Fibroblast of skin of left biceps (primary cell): Measurements from ENCODE around the gene HDAC1.
A peak's percentile ranks its signal among the peaks of the same experiment; 100 is the strongest.
"Not testable (repeated sequence)": the region's sequence is repeated elsewhere in the genome, so short reads cannot be mapped to it uniquely, and the experiment has no call there.

Source experiments
- DNase-seq, 2 experiments: peaks; one replicate each; pipeline ENCODE4 v3.0.0-alpha.2; 2013; ENCODE audit warnings: low read depth in 2 of 2

Gene HDAC1

DNA sequence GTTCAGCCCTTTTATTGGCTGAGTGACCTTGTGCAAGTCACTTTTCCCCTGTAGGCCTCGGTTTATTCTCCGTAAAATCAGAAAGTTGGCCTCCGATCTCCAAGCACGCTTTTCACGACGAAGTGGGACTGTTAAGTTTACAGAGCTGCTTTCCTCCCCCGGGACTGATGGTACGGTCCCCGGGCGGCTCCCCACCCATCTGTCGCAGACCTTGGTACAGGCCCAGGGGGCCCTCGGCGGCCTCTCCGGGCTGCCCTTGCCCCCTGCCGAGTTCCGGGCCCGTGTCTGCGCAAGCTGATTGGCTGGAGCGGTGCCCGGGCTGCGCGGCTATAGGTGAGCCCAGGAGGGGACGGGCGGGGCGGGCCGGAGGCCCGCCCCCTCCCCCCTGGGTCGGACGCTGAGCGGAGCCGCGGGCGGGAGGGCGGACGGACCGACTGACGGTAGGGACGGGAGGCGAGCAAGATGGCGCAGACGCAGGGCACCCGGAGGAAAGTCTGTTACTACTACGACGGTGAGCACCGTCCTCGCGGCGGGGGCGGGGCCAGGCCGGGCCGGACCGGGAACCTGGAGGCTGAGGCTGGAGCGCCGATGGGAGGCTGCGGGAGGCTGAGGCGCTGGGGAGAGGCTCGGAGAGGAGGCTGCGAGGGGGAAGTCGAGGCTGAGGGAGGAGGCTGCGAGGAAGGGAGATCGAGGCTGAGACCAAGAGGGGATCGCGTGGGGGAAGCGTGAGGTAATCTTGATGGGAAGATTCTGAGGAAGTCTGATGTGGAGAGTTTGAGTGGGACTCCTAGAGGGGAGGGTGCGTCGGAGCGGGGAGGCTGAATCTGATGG, at the start of gene HDAC1:
TSS of gene HDAC1 (plus strand) at position 376 of the 831 bp plus-strand sequence. CDS start at position 463, 87 bp downstream.
- DNase-seq = peak; percentile 86 to 89

DNA sequence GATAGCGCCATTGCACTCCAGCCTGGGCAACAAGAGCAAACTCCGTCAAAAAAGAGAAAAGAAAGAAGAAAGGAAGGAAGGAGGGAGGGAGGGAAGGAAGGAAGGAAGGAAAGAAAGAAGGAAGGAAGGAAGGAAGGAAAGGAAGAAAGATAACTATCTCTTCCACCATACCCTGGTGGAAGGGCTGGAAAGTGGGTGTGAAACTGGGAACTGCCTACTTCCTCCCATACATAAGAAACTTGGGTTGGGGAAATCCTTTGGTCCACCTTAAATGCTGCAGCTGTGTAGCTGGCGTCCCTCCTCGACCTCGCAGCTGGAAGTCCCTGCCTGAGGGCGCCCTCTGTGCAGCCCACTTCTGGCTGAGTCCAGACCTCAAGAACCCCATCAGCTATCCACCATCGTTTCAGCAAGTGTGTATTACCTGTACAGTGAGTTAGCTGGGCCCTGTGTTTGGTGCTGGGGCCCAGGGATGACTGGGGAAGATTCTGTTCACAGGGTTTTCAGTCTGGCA, 49.5 kb upstream of the HDAC1 start:
- DNase-seq = no peak

DNA sequence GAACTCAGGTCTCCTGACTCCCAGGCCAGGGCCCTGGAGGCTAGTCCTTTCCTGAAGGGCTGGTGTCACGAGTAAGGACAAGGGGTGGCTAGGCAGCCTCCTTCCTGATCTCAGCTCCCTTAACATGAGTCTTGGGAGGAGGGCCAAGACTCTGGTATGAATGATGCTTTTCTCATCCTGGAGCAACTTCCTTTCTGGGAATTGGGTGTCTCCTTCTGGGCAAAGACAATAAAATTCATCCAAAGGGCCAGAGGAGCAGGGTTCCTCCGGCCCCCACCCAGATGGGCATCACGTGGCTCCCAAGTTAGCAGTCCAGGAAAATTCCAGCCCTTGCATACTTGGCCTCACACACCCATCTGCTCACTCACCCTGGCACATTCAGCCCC, 45.0 kb upstream of the HDAC1 start, which contains the start of gene FAM167B:
TSS of gene FAM167B (plus strand) at position 335 of the 386 bp plus-strand sequence. CDS start 200 bp downstream, outside the sequence.
- peak in 1 of 2 experiments; percentile 20 for DNase-seq

DNA sequence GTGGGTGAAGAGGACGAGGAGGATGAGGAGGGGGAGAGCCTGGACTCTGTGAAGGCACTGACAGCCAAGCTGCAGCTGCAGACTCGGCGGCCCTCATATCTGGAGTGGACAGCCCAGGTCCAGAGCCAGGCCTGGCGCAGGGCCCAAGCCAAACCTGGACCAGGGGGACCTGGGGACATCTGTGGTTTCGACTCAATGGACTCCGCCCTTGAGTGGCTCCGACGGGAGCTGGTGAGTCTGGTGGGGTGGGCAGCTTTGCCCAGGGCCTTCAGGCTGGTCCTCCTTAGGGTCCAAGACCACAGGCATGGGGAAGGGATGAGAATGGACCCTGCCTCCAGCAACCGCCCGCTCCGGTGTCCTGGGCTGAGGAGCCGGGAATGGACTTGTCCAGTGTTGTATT, 44.4 kb upstream of the HDAC1 start:
- DNase-seq = no peak

DNA sequence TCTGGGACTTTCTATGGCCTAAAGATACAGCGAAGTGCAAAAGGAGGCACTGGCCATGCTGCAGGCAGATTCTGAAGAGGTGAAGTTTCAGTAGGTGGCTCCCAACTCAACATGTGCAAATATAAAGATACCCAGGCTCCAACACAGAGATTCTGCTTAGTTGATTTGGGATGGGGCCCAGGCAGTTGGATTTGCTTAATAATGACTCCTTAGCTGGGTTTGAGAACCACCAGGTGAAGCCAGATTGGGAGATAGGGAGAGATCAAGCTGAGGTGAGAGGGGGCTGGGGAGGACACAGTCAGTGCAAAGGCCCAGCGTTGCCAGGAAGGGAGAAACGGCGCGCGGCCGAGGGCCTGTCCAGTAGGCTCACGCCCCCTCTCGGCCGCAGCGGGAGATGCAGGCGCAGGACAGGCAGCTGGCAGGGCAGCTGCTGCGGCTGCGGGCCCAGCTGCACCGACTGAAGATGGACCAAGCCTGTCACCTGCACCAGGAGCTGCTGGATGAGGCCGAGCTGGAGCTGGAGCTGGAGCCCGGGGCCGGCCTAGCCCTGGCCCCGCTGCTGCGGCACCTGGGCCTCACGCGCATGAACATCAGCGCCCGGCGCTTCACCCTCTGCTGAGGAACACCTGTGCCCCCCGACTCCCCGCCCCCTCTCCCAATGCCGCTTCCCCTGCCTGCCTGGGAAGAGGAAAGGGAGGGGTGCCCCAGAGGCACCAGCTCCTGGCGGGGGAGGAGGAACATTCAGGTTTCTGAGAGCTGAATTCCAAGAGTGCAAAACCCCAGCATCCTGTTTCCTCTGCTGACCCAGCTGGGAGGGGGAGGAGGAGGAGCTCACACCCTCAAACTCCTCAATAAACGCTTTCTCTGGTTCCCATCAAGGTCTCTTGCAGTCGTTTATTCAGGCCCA, 43.6 kb upstream of the HDAC1 start:
- DNase-seq = no peak

DNA sequence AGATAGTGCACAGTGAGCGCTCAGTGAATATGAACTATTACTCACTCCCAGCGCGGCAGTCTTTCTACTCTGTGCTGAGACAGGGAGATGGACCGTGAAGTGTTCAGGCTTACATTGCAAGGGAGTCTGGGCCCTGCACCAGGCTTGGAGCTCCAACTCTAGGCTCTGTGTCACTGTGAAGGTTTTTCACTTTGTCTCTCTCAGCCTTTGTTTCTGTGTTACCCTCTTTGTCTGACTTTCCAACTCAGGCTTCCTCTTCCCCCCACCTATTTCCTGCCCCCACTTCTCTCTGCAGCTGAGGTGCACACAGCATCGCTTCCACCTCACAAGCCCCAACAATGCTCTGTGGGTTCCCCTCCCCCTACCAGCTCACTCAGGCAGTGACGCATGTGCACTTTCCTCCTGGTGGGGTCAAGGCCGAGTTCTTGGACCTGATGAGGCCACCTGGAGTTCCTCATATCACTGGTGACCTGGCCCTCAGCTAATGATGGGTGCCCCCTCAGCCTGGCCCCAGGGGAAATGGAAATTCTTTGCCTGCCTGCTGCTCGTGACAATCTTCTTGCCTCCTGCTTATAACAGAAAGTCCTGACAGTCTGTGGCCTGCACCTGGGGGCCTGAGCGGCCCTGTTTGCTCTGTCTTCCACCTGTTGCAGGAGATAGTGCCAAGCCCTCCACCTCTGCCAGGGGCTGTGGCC, 41.9 kb upstream of the HDAC1 start:
- DNase-seq = no peak

DNA sequence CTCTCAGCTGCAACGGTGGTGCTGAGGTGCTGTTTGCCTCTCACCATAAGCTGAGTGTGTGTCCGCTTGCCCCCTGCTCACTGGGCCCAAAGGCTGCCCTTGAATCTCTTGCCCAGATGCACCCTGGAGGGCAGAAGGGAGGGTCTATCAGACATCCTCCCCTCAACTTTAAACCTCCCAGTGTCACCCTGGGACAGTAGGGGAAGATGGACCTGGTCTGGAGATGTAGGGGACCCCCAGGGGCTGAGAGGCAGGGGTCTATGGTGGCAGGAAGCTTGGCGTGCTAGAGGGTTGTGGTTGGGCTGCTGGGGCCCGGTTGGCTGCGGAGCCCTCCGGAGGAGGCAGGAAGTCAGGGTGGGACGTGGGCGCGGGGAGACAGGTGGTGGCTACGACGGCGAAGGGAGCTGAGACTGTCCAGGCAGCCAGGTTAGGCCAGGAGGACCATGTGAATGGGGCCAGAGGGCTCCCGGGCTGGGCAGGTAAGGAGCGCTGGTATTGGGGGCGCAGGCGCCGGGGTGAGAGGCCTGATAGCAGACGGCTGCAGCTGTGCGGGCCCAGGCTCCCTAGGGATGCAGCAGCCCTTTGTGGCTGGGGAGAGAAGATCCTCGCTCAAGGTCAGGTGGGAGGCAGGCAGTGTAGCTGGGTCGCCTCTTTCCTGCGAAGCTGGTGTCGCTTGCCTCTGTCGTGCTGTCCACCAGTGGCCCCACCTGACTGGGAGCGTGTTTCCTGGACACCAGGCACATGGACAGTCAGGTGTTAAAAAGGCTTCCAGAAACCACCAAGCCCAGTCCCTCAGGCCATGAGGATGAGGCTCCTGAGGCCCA, 40.8 kb upstream of the HDAC1 start, which contains the start of gene LCK:
TSS of gene LCK (plus strand) at position 373 of the 824 bp plus-strand sequence. CDS start 23,065 bp downstream, outside the sequence.
- no peak for DNase-seq

DNA sequence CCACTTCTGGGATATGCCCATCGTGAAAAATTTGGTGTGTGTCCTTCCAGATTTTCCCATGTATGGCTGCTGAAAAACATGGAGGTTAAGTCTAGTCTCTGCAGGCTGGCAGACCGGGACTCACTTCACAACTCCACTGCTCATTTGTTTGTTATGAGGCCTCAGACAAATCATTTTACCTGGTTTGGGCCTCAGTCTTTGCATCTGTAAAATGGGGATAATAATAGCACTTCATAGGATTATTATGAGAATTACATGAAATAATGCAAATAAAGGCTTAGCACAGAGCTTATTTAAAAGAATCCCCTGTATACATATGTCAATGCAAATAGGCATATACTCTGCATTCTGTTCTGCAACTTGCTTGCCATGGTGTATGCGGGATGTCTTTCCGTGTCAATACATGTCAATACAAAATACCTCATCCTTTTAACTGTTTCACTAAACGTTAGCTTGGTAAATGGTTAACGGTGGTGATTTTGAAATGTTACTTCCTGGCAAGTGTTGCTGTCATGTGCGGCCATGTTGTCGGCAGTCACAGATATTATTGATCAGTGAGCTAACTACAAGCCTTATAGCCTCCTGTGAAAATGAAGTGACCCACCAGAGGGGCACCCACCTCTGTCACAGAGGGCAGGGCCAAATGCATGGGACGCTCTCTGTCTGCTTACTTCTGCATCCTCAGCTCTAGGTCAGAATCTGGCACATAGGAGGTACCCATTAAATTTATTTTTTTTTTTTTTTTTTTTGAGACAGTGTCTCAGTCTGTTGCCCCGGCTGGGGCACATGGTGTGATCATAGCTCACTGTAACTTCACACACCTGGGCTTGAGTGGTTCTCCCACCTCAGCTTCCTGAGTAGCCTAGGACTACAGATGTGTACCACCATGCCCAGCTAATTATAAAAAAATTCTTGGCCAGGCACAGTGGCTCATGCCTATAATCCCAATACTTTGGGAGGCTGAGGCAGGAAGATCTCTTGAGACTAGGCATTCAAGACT, 36.5 kb upstream of the HDAC1 start:
- no peak for DNase-seq

DNA sequence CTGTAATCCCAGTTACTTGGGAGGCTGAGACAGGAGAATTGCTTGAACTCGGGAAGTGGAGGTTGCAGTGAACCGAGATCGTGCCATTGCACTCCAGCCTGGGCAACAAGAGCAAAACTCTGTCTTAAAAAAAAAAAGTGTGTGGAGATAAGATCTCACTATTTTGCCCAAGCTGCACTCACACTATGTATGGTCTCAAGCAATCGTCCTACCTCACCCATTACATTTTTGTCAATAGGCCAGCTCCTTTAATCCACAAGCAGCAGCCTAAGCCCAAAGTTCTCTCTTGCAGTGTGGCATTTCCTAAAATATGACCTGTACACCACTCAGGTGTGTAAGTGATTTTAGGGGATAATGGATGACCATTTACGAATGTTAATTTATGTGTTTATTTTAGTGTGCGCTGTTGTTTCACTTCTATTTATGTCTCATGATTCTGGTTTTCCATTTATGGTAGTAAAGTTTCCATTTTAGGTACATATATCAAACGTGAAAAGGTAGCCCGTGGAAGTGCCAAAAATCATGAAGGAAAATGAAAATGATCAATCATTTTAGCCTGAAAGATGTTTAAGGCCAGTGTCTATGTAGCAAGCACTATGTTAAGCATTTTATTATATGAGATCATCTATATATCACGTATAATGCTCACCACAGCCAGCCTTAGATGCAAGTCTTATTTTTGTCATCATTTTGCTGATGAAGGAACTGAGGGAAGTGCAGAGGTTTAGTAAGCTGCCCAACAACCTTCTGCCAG, 35.2 kb upstream of the HDAC1 start:
- DNase-seq = no peak

DNA sequence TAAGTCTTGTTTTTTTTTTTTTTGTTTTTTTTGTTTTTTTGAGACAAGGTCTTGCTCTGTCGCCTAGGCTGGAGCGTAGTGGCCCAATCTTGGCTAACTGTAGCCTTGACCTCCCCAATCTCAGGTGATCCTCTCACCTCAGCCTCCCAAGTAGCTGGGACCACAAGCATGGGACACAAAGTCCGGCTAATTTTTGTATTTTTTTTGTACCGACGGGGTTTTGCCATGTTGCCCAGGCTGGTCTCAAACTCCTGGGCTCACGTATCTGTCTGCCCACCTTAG, 34.7 kb upstream of the HDAC1 start:
- DNase-seq = no peak

DNA sequence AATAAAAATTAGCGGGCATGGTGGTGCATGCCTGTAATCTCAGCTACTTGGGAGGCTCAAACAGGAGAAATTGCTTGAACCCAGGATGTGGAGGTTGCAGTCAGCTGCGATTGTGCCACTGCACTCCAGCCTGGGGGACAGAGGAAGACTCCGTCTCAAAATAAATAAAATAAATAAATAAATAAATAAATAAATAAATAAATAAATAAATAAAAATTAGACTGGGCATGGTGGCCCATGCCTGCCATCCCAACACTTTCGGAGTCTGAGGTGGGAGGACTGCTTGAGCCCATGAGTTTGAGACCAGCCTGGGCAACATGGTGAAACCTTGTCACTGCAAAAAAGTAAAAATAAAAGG, 28.7 kb upstream of the HDAC1 start:
- DNase-seq = not testable (repeated sequence)

DNA sequence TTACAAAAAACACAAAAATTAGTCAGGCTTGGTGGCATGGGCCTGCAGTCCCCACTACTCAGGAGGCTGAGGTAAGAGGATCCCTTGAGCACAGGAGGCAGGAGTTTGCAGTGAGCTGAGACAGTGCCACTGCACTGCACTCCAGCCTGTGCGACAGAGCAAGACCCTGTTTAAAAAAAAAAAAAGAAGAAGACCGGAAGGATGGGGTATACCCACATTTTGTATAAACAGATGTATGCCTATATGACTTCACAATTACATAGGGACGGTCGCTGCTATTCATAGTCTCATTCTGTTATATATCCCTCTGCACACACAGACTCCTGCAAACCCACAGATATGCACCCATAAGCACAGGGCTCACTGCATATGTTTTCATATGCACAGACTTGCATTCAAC, 28.1 kb upstream of the HDAC1 start:
- DNase-seq = no peak

DNA sequence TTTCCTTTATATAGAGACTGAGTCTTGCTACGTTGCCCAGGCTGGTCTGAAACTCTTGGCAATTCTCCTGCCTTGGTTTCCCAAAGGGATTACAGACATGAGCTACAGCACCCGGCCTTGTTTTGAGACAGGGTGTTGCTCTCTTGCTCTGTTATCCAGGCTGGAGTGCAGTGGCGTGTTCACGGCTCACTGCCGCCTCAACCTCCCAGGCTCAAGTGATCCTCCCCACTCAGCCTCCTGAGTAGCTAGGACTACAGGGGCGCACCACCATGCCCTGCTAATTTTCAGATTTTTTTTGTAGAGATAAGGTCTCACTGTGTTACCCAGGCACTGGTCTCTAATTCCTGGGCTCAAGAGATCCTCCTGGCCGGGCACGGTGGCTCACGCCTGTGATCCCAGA, 26.0 kb upstream of the HDAC1 start:
- DNase-seq = no peak

DNA sequence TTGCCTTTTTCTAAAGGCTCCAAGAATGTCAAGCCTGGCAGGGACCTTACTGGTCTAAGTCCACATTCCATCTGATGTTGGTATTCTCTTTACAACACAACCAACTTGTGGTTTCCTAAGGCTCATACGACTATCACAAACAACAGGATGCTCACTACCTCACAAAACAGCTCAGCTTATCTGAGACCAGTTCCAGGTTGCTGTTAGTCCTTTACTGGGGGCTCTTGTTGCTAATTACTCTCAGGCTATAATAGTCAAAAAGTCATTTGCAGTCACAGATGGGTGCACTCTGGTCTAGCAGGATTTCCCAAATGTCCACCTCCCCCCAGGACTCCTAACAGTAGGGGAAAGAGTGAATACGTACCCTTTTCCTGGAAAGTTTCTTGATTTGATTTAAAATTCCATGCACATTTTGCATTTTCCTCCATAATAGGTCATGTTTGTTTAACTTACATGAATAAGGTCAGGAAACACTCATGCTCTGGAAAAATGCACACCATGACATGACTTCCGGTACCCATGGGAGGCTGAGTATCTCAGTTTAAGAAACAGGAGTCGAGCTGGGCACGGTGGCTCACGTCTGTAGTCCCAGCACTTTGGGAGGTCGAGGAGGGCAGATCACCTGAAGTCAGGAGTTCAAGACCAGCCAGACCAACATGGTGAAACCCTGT, 24.8 kb upstream of the HDAC1 start:
- peak in 1 of 2 experiments; percentile 15 for DNase-seq

DNA sequence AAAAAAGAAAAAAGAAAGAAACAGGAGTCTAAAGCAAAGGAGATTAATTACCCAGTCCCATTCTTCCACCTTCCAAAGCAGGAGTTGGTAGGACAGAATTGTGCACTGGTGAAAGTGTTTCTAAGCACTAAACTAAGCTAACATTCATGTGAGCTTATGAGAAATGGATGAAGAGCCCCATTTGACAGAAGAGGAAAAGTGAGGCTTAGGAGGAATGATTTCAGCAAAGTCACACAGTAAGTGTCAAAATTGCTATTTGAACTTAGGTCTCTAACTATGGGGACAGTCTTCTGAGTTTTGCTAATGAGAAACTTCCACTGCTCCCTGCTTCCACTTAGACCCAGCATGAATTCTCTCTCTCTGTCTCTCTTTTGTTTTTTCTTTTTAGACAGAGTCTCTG, 22.1 kb upstream of the HDAC1 start:
- no peak for DNase-seq

DNA sequence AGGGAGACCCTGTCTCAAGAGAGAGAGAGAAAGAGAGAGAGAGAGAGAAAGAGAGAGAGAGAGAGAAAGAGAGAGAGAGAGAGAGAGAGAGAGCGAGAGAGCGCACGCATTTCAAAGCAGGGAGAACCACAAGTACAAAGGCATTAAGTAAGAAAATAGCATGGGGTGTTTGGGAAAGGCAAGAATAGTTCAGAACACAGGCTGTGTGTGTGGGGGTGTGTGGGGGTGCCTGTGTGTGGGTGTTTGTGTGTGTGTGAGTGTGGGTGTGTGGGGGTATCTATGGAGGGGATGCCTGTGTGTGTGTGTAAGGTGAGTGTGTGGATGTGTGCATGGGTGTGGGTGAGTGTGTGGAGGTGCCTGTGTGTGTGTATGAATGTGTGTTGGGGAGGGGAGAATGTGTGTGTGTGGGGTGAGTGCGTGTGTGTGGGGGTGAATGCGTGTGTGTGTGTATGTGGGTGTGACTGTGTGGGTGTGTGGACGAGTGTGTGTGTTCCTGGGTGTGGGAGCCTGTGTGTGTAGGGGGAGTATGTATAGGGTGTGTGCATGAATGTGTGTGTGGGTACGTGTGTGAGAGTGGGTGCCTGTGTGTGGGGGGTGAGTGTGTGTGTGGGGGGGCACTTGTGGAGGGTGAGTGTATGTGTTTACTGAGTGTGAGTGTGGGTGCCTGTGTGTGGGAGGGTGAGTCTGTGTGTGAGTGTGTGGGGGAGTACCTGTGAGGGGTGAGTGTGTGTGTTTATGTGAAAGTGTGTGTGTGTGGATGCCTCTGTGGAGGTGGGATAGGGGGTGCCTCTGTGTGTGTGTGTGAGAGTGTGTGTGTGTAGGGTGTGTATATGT, 19.1 kb upstream of the HDAC1 start:
- DNase-seq = no peak

DNA sequence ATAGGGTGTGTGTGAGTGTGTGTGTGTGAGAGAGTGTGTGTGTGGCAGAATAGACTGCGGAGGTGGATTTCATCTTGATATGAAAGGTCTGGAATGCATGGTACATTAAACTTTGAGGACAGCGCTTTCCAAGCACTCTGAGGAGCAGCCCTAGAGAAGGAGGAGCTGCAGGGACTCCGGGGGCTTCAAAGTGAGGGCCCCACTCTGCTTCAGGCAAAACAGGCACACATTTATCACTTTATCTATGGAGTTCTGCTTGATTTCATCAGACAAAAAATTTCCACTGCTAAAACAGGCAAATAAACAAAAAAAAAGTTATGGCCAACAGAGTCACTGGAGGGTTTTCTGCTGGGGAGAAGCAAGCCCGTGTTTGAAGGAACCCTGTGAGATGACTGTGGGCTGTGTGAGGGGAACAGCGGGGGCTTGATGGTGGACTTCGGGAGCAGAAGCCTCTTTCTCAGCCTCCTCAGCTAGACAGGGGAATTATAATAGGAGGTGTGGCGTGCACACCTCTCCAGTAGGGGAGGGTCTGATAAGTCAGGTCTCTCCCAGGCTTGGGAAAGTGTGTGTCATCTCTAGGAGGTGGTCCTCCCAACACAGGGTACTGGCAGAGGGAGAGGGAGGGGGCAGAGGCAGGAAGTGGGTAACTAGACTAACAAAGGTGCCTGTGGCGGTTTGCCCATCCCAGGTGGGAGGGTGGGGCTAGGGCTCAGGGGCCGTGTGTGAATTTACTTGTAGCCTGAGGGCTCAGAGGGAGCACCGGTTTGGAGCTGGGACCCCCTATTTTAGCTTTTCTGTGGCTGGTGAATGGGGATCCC, 18.3 kb upstream of the HDAC1 start:
- DNase-seq = no peak
